ENCODE measurements around the gene HSD17B8. TPM values are rescaled to one million over a fixed set of nuclear protein-coding genes. Genes with fewer than 3 reads are reported as not detected.

The HSD17B8 gene
- total and polyA plus RNA-seq, 2 donors (not counting 1 experiment from before 2014, with no cell fraction given) = 10.8 to 25.5 TPM

DNA sequence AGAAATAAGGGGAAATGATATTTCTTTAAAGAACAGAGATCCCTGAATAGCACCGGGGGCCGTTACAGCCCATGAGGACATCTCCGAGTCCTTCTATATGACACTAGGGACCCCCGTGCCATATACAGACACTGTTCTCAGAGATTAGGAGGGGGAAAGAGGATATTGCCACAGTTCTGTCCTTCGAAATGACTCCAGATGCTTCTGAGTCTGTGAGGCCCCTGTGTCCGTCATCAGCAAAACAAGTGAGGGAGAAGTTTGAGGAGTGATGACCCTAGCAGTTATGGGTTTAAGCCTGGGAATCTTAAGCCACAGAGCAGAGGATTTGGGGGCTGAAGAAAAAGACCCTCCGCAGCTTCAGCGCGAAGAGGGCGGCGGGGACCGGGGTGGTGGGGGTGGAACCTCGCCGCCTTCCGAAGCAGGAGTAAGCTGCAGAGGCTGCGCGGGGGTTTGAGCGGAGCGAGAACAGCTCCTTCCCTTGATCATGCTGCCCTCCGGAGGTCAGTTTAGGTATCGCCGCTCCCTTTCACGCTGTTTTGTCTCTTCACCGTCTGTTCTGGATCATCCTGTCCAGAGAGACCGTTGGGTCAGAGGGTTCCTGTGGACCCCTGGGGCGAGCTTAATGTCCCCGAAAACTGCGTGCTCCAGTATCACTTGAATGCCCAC, 43.7 kb downstream of the HSD17B8 start:
- H3K4me1 Mint-ChIP-seq = peaks cover 31% of the 10 kb centered on the region
- ChIA-PET POLR2A (interaction anchor here (0.5 to 1.7 kb wide), 17 partner anchors 23 to 410 kb away, joined by 3 to 12 read pairs (median 3); partner anchors contain the start of genes B3GALT4, HLA-DPB1, HSD17B8 and RING1), CTCF (interaction anchor here (0.7 to 6.0 kb wide), 50 partner anchors 9 to 834 kb away, joined by 3 to 80 read pairs (median 5); partner anchors contain the start of genes B3GALT4, HLA-DPB1, HSD17B8 and PFDN6)
- no peaks in the 10 kb centered on the region for H3K9me3 Mint-ChIP-seq (ENCODE audit: insufficient read depth)
- intact Hi-C loops (cut with micrococcal nuclease) = loop anchor here (1.0 to 10.0 kb wide), 9 partner anchors 41 to 353 kb away; partner anchors contain the start of genes HLA-DMB, PFDN6, RGL2 and WDR46
- Histone ChIP-seq H3K4me3 (ENCODE audit: control extremely low read depth in 1 of 5, extremely low read depth in 1 of 5, insufficient read depth in 1 of 5, low read depth in 2 of 5, low read length in 4 of 5) (peak overlapping the region; percentile 63 to 77 (median 74)), H3K9ac (ENCODE audit: low read length) (peak overlapping the region; percentile 73), H3K4me2 (replicated peaks; ENCODE audit: low read depth, low read length, poor library complexity, severe bottlenecking) (peak overlapping the region; percentile 98), H3K27me3 (replicated peaks in 1 of 4; ENCODE audit: control extremely low read depth in 1 of 4, control insufficient read depth in 3 of 4, insufficient read depth in 4 of 4, low read length in 3 of 4) (peaks cover 0 to 4% (median 0%) of the 10 kb centered on the region in 4 experiments), H3K79me2 (ENCODE audit: control insufficient read depth, insufficient read depth, low read length) (peaks cover 9% of the 10 kb centered on the region), H3K36me3 (replicated peaks in 1 of 2; ENCODE audit: control extremely low read depth in 1 of 2, control insufficient read depth in 1 of 2, extremely low read depth in 1 of 2, insufficient read depth in 2 of 2, low read length in 1 of 2) (peaks cover 0 to 9% of the 10 kb centered on the region in 2 experiments), H3K4me1 (ENCODE audit: control insufficient read depth in 2 of 2, insufficient read depth in 2 of 2, low read length in 2 of 2) (peaks cover 12 to 24% of the 10 kb centered on the region in 2 donors), H4K20me1 (ENCODE audit: control insufficient read depth, insufficient read depth, low read length, poor library complexity, severe bottlenecking) (no peaks in the 10 kb centered on the region), H3K9me3 (ENCODE audit: control extremely low read depth in 1 of 3, control insufficient read depth in 2 of 3, insufficient read depth in 1 of 3, low read length in 2 of 3) (no peaks in the 10 kb centered on the region), H3K27ac (ENCODE audit: low read length in 2 of 2) (peak overlapping the region; percentile 75 to 88), H2AFZ (ENCODE audit: insufficient read depth, low read depth, low read length, poor library complexity, severe bottlenecking) (peak overlapping the region; percentile 87)
- H3K27ac Mint-ChIP-seq = peak overlapping the region; percentile 97
- DNase-seq = peak; percentile 94
- WGBS (ENCODE audit: insufficient coverage) = 0% methylated on average over 24 of the region's 28 CpGs
- peak; percentile 48 for ATAC-seq (ENCODE audit: low read depth)
- H3K4me3 Mint-ChIP-seq = peak overlapping the region; percentile 97
- peaks cover 9% of the 10 kb centered on the region for H3K27me3 Mint-ChIP-seq
- TF ChIP-seq, protein P1, sequence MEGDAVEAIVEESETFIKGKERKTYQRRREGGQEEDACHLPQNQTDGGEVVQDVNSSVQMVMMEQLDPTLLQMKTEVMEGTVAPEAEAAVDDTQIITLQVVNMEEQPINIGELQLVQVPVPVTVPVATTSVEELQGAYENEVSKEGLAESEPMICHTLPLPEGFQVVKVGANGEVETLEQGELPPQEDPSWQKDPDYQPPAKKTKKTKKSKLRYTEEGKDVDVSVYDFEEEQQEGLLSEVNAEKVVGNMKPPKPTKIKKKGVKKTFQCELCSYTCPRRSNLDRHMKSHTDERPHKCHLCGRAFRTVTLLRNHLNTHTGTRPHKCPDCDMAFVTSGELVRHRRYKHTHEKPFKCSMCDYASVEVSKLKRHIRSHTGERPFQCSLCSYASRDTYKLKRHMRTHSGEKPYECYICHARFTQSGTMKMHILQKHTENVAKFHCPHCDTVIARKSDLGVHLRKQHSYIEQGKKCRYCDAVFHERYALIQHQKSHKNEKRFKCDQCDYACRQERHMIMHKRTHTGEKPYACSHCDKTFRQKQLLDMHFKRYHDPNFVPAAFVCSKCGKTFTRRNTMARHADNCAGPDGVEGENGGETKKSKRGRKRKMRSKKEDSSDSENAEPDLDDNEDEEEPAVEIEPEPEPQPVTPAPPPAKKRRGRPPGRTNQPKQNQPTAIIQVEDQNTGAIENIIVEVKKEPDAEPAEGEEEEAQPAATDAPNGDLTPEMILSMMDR (IDR thresholded peaks at IDR 0.05) = peak; percentile 97
- no peak for TF ChIP-seq EZH2 (IDR thresholded peaks at IDR 0.05; ENCODE audit: borderline replicate concordance, insufficient read depth, low read depth, low read length, poor library complexity, severe bottlenecking)

DNA sequence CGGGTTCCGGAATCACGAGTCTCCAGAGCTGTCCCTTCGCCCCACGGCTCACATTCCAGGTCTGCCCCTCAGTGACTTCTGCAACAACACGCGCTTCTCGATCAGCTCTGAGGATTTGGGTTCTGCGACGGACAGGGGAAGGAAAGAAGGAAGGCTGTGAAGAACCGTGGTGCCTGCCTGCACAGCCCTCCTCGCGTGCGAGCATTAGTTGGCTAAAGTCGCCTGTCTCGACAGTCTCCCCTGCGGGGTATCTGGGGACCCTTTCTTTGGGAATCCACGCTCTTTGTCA, 44.1 kb downstream of the HSD17B8 start:
- Mint-ChIP-seq H3K4me3 (peak overlapping the region; percentile 97), H3K9me3 (ENCODE audit: insufficient read depth) (no peaks in the 10 kb centered on the region), H3K27ac (peak overlapping the region; percentile 97), H3K27me3 (peaks cover 5% of the 10 kb centered on the region), H3K4me1 (peaks cover 31% of the 10 kb centered on the region)
- ATAC-seq (ENCODE audit: low read depth) (no peak), DNase-seq (no peak)
- H3K4me1 ChIP-seq (ENCODE audit: control insufficient read depth in 2 of 2, insufficient read depth in 2 of 2, low read length in 2 of 2) = peaks cover 12 to 24% of the 10 kb centered on the region in 2 donors
- peak overlapping the region; percentile 73 for H3K9ac ChIP-seq (ENCODE audit: low read length)
- peak overlapping the region; percentile 75 to 88 for H3K27ac ChIP-seq (ENCODE audit: low read length in 2 of 2)
- peaks cover 9% of the 10 kb centered on the region for H3K79me2 ChIP-seq (ENCODE audit: control insufficient read depth, insufficient read depth, low read length)
- H3K36me3 ChIP-seq (replicated peaks in 1 of 2; ENCODE audit: control extremely low read depth in 1 of 2, control insufficient read depth in 1 of 2, extremely low read depth in 1 of 2, insufficient read depth in 2 of 2, low read length in 1 of 2) = peaks cover 0 to 9% of the 10 kb centered on the region in 2 experiments
- peak overlapping the region; percentile 63 to 77 (median 74) for H3K4me3 ChIP-seq (ENCODE audit: control extremely low read depth in 1 of 5, extremely low read depth in 1 of 5, insufficient read depth in 1 of 5, low read depth in 2 of 5, low read length in 4 of 5)
- peak overlapping the region; percentile 98 for H3K4me2 ChIP-seq (replicated peaks; ENCODE audit: low read depth, low read length, poor library complexity, severe bottlenecking)
- ChIA-PET POLR2A (interaction anchor here (0.9 to 1.7 kb wide), 12 partner anchors 23 to 403 kb away, joined by 3 to 12 read pairs (median 3); partner anchors contain the start of genes B3GALT4, HLA-DPB1, HSD17B8 and RING1), CTCF (interaction anchor here (0.8 to 6.0 kb wide), 50 partner anchors 9 to 835 kb away, joined by 3 to 80 read pairs (median 5); partner anchors contain the start of genes B3GALT4, HLA-DPB1, HSD17B8 and PFDN6)
- WGBS (ENCODE audit: insufficient coverage) = 2% methylated on average over 17 of the region's 18 CpGs
- H3K27me3 ChIP-seq (replicated peaks in 1 of 4; ENCODE audit: control extremely low read depth in 1 of 4, control insufficient read depth in 3 of 4, insufficient read depth in 4 of 4, low read length in 3 of 4) = peaks cover 0 to 4% (median 0%) of the 10 kb centered on the region in 4 experiments
- TF ChIP-seq EZH2 (IDR thresholded peaks at IDR 0.05; ENCODE audit: borderline replicate concordance, insufficient read depth, low read depth, low read length, poor library complexity, severe bottlenecking) = no peak
- TF ChIP-seq, protein P1 (IDR thresholded peaks at IDR 0.05) = peak; percentile 70
- intact Hi-C loops (cut with micrococcal nuclease) = loop anchor here (1.0 to 10.0 kb wide), 9 partner anchors 40 to 354 kb away; partner anchors contain the start of genes HLA-DMB, PFDN6, RGL2 and WDR46
- no peaks in the 10 kb centered on the region for H4K20me1 ChIP-seq (ENCODE audit: control insufficient read depth, insufficient read depth, low read length, poor library complexity, severe bottlenecking)
- H3K9me3 ChIP-seq (ENCODE audit: control extremely low read depth in 1 of 3, control insufficient read depth in 2 of 3, insufficient read depth in 1 of 3, low read length in 2 of 3) = no peaks in the 10 kb centered on the region
- peak overlapping the region; percentile 87 for H2AFZ ChIP-seq (ENCODE audit: insufficient read depth, low read depth, low read length, poor library complexity, severe bottlenecking)

Measured in B cell (primary cell).